Astrocyte of the cerebellum (primary cell): ENCODE measurements around the gene SMARCA2.

Experiments
- DNase-seq: peaks from one replicate; pipeline ENCODE4 v3.0.0-alpha.2; 2011; ENCODE audit warnings: low read depth
- H3K4me3 ChIP-seq: 2 replicates; pipeline ENCODE4 v1.5.1; 2011; ENCODE audit warnings: mild to moderate bottlenecking, low read depth, low read length, moderate library complexity
- in situ Hi-C: cut with HindIII; loops from 2 replicates; pipeline ENCODE4 v1.10.0; 2017; ENCODE audit warnings: low sequenced_read_pairs
- TF ChIP-seq, protein P1 (sequence below): IDR thresholded peaks from 2 replicates; pipeline ENCODE4 v1.5.1; 2012; ENCODE audit warnings: low read length, low read depth, moderate library complexity, mild to moderate bottlenecking; ENCODE audit errors: missing control alignments

The SMARCA2 gene

DNA sequence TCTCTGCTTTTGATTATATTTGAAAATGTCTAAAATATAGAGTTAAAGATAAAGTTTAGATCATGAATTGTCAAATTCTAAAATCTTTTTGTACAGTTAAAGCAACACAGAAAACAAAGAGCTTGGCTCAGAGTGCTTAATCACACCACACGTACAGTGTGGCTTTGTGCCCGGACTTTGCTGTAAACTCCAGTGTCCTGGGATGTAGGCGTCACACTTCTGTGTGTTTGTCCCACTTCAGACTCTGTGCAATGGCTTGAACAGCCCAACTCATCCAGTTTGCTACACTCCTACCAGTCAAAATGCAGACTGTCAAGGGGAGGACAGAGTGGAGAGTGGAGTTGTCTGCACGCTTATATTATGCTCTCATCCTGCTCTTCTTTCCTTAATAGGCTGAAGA is 45.3 kb downstream of the SMARCA2 start:
- in situ Hi-C loops, result no loop called here
- TF ChIP-seq, protein P1, sequence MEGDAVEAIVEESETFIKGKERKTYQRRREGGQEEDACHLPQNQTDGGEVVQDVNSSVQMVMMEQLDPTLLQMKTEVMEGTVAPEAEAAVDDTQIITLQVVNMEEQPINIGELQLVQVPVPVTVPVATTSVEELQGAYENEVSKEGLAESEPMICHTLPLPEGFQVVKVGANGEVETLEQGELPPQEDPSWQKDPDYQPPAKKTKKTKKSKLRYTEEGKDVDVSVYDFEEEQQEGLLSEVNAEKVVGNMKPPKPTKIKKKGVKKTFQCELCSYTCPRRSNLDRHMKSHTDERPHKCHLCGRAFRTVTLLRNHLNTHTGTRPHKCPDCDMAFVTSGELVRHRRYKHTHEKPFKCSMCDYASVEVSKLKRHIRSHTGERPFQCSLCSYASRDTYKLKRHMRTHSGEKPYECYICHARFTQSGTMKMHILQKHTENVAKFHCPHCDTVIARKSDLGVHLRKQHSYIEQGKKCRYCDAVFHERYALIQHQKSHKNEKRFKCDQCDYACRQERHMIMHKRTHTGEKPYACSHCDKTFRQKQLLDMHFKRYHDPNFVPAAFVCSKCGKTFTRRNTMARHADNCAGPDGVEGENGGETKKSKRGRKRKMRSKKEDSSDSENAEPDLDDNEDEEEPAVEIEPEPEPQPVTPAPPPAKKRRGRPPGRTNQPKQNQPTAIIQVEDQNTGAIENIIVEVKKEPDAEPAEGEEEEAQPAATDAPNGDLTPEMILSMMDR, result no peak
- no peak for DNase-seq
- H3K4me3 ChIP-seq, result no peak overlapping the region

DNA sequence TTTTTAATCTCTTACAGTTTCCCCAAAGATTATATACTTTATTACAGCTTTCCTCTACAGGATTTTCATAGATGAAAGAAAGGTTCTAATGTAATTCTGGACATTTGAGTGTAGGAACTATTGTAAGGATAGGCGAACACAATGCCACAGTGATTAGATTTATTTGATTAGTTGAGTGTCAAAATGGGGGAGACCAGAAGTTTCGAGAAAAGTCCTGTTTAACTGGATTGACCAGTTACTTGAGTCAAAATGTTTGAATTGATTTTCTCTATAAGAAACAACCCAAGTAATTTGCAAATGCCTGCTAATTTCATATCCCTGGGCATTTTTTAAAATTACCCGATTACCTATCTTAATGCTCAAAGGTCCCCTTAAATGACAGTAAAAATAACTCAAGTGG is 50.6 kb downstream of the SMARCA2 start:
- no peak for DNase-seq
- no peak overlapping the region for H3K4me3 ChIP-seq
- in situ Hi-C loops, result no loop called here
- TF ChIP-seq, protein P1, result no peak

DNA sequence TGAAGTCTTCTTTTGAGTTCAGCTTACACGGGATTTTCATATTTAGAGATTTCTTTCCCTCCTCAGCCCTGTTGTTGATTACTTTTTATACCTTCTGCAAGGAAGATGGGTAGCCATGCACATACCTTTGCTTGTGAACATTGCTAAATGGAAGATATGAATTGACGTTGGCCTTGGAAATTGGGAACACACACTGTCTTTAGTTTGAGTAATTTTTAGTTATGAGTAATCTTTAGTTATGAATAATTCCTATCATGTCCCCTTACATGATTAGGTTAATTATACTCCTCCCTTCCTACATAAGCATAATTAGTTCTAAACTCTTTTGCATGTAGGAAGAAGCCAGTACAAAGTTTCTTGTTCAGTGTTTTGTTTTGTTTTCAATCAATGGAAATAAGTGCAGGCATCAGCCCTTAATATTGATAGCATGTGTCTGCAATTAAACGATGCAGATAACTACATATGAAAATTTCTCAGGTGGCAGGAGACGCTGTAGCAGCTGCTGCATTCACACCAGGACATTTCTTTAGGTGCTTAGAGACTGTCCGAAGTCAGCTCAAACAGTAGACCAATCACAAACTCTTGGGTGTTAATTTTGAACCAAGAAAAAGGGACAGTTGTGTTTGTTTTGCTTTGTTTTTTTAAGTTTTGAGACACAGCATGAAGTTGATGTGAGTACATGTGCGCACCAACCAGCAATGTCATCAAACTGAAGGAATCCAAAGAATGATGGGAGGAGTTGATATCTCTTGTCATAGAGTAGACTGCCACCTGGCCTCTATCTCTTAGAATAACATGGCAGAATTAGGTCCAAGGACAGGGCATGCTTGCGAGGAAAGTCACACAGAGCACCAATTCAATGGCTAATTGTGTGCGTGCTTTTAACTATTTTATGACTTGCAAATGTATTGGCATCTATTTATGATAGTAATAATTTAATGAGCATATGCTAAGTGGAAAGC is 51.4 kb downstream of the SMARCA2 start:
- H3K4me3 ChIP-seq, result no peak overlapping the region
- DNase-seq, result no peak
- TF ChIP-seq, protein P1, result peak; percentile 34
- in situ Hi-C loops, result no loop called here

DNA sequence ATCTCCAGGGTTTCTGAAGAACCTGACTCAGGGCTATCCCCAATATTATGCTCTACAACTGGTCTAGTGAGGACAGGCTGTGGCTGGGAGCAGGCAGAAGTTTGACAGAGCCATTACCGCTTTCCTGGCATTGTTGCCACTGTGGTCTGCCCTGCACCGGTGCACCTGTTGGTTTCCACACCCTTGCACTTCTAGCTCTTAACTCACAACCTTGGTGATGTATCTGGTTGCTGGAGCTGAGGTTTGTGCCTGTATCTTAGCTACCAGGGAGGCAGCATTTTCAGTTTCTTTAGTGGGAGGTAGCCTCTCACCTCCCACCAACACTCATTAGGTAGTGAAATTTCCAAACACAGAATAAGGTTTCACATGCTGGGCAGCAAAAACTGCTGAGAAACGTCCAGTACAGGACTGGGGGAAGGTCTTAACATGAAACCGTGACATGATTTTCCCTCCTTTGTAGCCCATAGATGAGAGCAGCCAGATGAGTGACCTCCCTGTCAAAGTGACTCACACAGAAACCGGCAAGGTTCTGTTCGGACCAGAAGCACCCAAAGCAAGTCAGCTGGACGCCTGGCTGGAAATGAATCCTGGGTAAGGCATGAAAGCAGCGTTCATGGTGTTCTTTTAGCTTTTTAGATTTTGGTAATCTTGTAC is 57.7 kb downstream of the SMARCA2 start:
- TF ChIP-seq, protein P1, result no peak
- in situ Hi-C loops, result no loop called here
- no peak overlapping the region for H3K4me3 ChIP-seq
- DNase-seq, result no peak

DNA sequence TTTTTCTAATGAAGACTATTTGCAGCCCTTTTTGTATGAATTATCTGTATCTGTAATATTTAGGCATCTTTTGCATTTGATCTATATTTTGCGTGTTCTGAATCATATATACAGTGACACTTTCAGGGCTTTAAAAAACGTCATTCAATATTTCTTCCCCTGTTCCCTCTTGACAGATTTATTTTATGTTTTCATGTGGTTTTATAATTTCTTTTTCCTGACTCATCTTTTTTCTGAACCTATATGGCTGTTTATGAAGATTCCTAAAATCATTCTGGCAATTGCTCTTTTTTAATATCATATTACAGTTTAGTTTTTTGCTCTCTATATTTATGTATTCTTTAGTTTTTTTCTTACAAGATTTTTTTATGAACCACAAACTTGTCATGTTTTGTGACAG is 67.6 kb downstream of the SMARCA2 start:
- TF ChIP-seq, protein P1, result no peak
- in situ Hi-C loops, result no loop called here
- no peak for DNase-seq
- no peak overlapping the region for H3K4me3 ChIP-seq

DNA sequence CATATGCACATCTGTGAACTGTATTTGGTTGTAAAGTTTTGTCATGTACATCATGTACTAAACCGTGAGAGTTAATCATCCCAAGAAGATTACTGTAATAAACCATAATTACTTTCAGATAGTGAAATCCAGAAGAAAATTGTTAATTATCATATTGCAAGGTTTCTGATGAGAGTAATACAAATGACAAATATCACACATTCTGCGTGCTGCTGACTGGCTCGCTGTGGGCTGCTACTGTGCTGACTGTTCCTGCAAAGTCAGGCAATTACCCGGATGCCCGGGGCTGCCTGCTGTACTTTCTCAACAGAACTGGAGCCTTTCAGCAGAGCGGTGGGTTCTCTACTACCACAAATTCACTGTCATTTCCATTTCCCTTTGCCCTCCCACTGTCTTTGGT is 68.3 kb downstream of the SMARCA2 start:
- in situ Hi-C loops, result no loop called here
- no peak overlapping the region for H3K4me3 ChIP-seq
- DNase-seq, result no peak
- TF ChIP-seq, protein P1, result no peak
